ENCODE data around the gene CFAP119.

- TF ChIP-seq CTCF (optimal IDR thresholded peaks at IDR 0.05 in 1 of 3, IDR thresholded peaks at IDR 0.05 in 1 of 3, conservative IDR thresholded peaks at IDR 0.05 in 1 of 3; ENCODE audit: extremely low read depth in 1 of 3, insufficient read depth in 2 of 3, low read length in 3 of 3), result no peak
- no peak for TF ChIP-seq EZH2 (IDR thresholded peaks at IDR 0.05; ENCODE audit: low read length)
Measured at GRCh38 chr16:30794634-30795033, 32.8 kb upstream of the CFAP119 start.
